Endothelial cell of umbilical vein (primary cell): Measurements from ENCODE around the gene ITGA11.

Experiments used
- CTCF ChIP-seq, 2 donors: IDR thresholded peaks; 1 replicate in 1 of 2; 2 replicates in 1 of 2; pipeline ENCODE4 v1.5.1; 2011; ENCODE audit warnings: low read length in 2 of 2, mild to moderate bottlenecking in 2 of 2, moderate library complexity in 2 of 2, control low read depth in 1 of 2, inconsistent platforms in 1 of 2, low read depth in 1 of 2; ENCODE audit not compliant: insufficient read depth in 1 of 2; ENCODE audit errors: extremely low read depth in 1 of 2
- EZH2 ChIP-seq: IDR thresholded peaks from 2 replicates; pipeline ENCODE4 v1.6.1; 2012; ENCODE audit warnings: borderline replicate concordance, low read depth, mild to moderate bottlenecking, moderate library complexity, low read length, inconsistent platforms; ENCODE audit not compliant: severe bottlenecking
- MAX ChIP-seq: IDR thresholded peaks from 2 replicates; pipeline ENCODE4 v1.6.1; 2011; ENCODE audit not compliant: insufficient read depth, insufficient read length
- POLR2AphosphoS5 ChIP-seq: IDR thresholded peaks from 2 replicates; pipeline ENCODE4 v1.6.1; 2012; ENCODE audit warnings: low read depth, mild to moderate bottlenecking, control low read depth, low read length, moderate library complexity; ENCODE audit not compliant: insufficient read depth

- no peak for TF ChIP-seq EZH2
- TF ChIP-seq CTCF (IDR thresholded peaks at IDR 0.05; ENCODE audit: extremely low read depth in 1 of 2, insufficient read depth in 1 of 2, low read depth in 1 of 2, low read length in 2 of 2), result no peak
- no peak for TF ChIP-seq MAX
- TF ChIP-seq POLR2AphosphoS5, result no peak
These were observed 44.4 kb downstream of the ITGA11 start for GRCh38 chr15:68387381-68388143.
